Stomach (tissue), 4 donors: ENCODE data around the gene B3GAT2.

Experiments
- CTCF ChIP-seq, 7 experiments: fragments of 450-650 bp in 4 of 7; fragments of 200-600 bp in 3 of 7; sonication (generic) in 3 of 7; IDR thresholded peaks; one replicate each; pipeline ENCODE4 v1.5.1; 2016 to 2019; ENCODE audit warnings: antibody characterized with exemption in 7 of 7, control low read depth in 2 of 7, mild to moderate bottlenecking in 1 of 7
- EP300 ChIP-seq: sonication (generic); formaldehyde crosslinking; IDR thresholded peaks from one replicate; pipeline ENCODE4 v1.6.1; 2017; ENCODE audit warnings: antibody characterized with exemption
- POLR2A ChIP-seq, 4 donors: fragments of 450-650 bp; IDR thresholded peaks; one replicate each; pipeline ENCODE4 v1.6.1; 2016; ENCODE audit warnings: antibody characterized with exemption in 4 of 4, control low read depth in 2 of 4, mild to moderate bottlenecking in 1 of 4, moderate library complexity in 1 of 4
- POLR2AphosphoS5 ChIP-seq, 3 donors: sonication (generic); formaldehyde crosslinking; IDR thresholded peaks; one replicate each; pipeline ENCODE4 v1.6.1; 2016; ENCODE audit warnings: antibody characterized with exemption in 3 of 3

GRCh38 chr6:70857387-70858077 lies 99.3 kb downstream of the B3GAT2 start:
- TF ChIP-seq CTCF (IDR thresholded peaks at IDR 0.05) (no peak), POLR2AphosphoS5 (IDR thresholded peaks at IDR 0.05) (no peak), POLR2A (IDR thresholded peaks at IDR 0.05) (no peak), EP300 (no peak)
